WTC11 (cell line): ENCODE data around the gene SLC1A3. TPM values are rescaled to one million over a fixed set of nuclear protein-coding genes. Genes with fewer than 3 reads are reported as not detected.

Source experiments
- ATAC-seq: fragments of 200-7000 bp; cut with Tn5 transposase; 2 replicates; pipeline ENCODE4 v1.10.0; 2021; ENCODE audit warnings: mild to moderate bottlenecking, moderate library complexity
- CTCF ChIA-PET: fragments of 300-600 bp; sonication (Branson Sonifier 250); formaldehyde crosslinking; loops from one replicate; lab custom pipeline; 2021; ENCODE audit warnings: antibody characterized with exemption; lab: Charles Lee
- POLR2A ChIA-PET: fragments of 350-600 bp; sonication (Branson Sonifier 250); formaldehyde crosslinking; loops from one replicate; lab custom pipeline; 2021; ENCODE audit warnings: antibody characterized with exemption; lab: Charles Lee
- DNase-seq: peaks from one replicate; pipeline ENCODE4 v3.0.0; 2021; ENCODE audit warnings: low spot score
- H3K27ac Mint-ChIP-seq: 2 replicates; pipeline ENCODE4 v1.8.0; 2021; ENCODE audit warnings: mixed read lengths
- H3K27me3 Mint-ChIP-seq: 2 replicates; pipeline ENCODE4 v1.8.0; 2021; ENCODE audit warnings: low read depth, mild to moderate bottlenecking, moderate library complexity, mixed read lengths
- H3K36me3 Mint-ChIP-seq: 2 replicates; pipeline ENCODE4 v1.8.0; 2021; ENCODE audit warnings: mixed read lengths
- H3K4me1 Mint-ChIP-seq: 2 replicates; pipeline ENCODE4 v1.8.0; 2022; ENCODE audit warnings: mixed read lengths
- H3K4me3 Mint-ChIP-seq: 2 replicates; pipeline ENCODE4 v1.8.0; 2021; ENCODE audit warnings: mild to moderate bottlenecking, moderate library complexity, mixed read lengths
- H3K9me3 Mint-ChIP-seq: 2 replicates; pipeline ENCODE4 v1.8.0; 2021; ENCODE audit warnings: mixed read lengths
- AR ChIP-seq: fragments of 250-450 bp; sonication (Bioruptor Pico); IDR thresholded peaks from 2 replicates; pipeline ENCODE4 v1.9.0; 2021; ENCODE audit warnings: mild to moderate bottlenecking
- FOXJ3 ChIP-seq: sonication (generic); formaldehyde crosslinking; IDR thresholded peaks from 2 replicates; pipeline ENCODE4 v1.9.0; 2021; ENCODE audit warnings: missing genetic modification reagents, mild to moderate bottlenecking, borderline replicate concordance
- FOXK1 ChIP-seq: sonication (generic); formaldehyde crosslinking; IDR thresholded peaks from 2 replicates; pipeline ENCODE4 v1.8.0; 2022; ENCODE audit warnings: mild to moderate bottlenecking, moderate library complexity, missing genetic modification reagents
- HMGA2 ChIP-seq: fragments of 250-450 bp; sonication (Bioruptor Pico); IDR thresholded peaks from 2 replicates; pipeline ENCODE4 v1.4.0; 2021; ENCODE audit warnings: mild to moderate bottlenecking, moderate library complexity
- HMGXB4 ChIP-seq: sonication (generic); formaldehyde crosslinking; IDR thresholded peaks from 2 replicates; pipeline ENCODE4 v1.8.1; 2023; ENCODE audit warnings: mild to moderate bottlenecking, moderate library complexity, missing genetic modification reagents
- IRF1 ChIP-seq: sonication (generic); formaldehyde crosslinking; IDR thresholded peaks from 2 replicates; pipeline ENCODE4 v1.8.0; 2023; ENCODE audit warnings: missing genetic modification reagents
- NR1H2 ChIP-seq: sonication (generic); formaldehyde crosslinking; IDR thresholded peaks from 2 replicates; pipeline ENCODE4 v1.9.0; 2021; ENCODE audit warnings: mild to moderate bottlenecking, moderate library complexity, missing genetic modification reagents
- TEAD4 ChIP-seq: sonication (generic); formaldehyde crosslinking; IDR thresholded peaks from 2 replicates; pipeline ENCODE4 v1.8.0; 2022; ENCODE audit warnings: mild to moderate bottlenecking, missing genetic modification reagents
- ZBTB43 ChIP-seq: sonication (generic); formaldehyde crosslinking; IDR thresholded peaks from 2 replicates; pipeline ENCODE4 v1.8.1; 2023; ENCODE audit warnings: mild to moderate bottlenecking, missing genetic modification reagents
- total RNA-seq: library from RNA; stranded (reverse); gene quantifications from 3 replicates; pipeline ENCODE4 v1.2.3, GENCODE V29; 2021
- TF ChIP-seq, protein P1 (sequence below): sonication (generic); formaldehyde crosslinking; IDR thresholded peaks from 2 replicates; pipeline ENCODE4 v1.8.0; 2023; ENCODE audit warnings: missing genetic modification reagents, mild to moderate bottlenecking, borderline replicate concordance
- TF ChIP-seq, protein P2 (sequence below): sonication (generic); formaldehyde crosslinking; IDR thresholded peaks from 2 replicates; pipeline ENCODE4 v1.8.1; 2022; ENCODE audit warnings: mild to moderate bottlenecking, missing genetic modification reagents, moderate library complexity, borderline replicate concordance

The SLC1A3 gene
- total RNA-seq, 1 experiment from 2014 or later: 77.9 TPM

DNA sequence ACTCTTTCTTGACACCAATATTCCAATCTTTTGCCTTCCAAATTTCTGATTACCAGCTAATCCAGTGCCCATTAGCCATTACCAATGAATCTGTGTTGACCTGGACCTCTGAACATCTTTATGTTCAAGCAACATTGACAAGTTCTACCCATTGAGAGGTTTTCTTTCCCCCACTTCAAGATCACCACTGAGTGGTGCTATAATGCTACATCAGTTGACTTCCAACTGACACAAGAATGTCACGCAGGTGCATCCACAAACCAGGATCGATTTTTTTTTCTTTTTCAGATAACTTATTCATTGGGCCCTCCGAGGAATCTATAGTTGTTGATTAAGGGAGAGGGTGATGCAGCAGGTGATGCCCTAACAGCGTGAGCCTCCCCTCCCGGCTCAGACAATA is 102.6 kb downstream of the SLC1A3 start:
- ATAC-seq (no peak), DNase-seq (no peak)
- H3K4me3 Mint-ChIP-seq: no peak overlapping the region
- ChIA-PET POLR2A (interaction anchor here (0.7 kb wide), 1 partner anchor 189 kb away, joined by 7 read pairs; no protein-coding TSS in a partner anchor), CTCF (interaction anchor here (0.9 kb wide), 1 partner anchor 21 kb away, joined by 4 read pairs; no protein-coding TSS in a partner anchor)
- H3K4me1 Mint-ChIP-seq: peaks cover 7% of the 10 kb centered on the region
- peaks cover 7% of the 10 kb centered on the region for H3K9me3 Mint-ChIP-seq
- H3K36me3 Mint-ChIP-seq: no peaks in the 10 kb centered on the region; the same call in 1 of the 2 replicates
- H3K27ac Mint-ChIP-seq: no peak overlapping the region
- H3K27me3 Mint-ChIP-seq: no peaks in the 10 kb centered on the region; the same call in 1 of the 2 replicates
- TF ChIP-seq IRF1 (CRISPR knock-in tag) (no peak), FOXK1 (CRISPR knock-in tag) (no peak), HMGA2 (CRISPR knock-in tag) (no peak), FOXJ3 (CRISPR knock-in tag) (no peak)
- TF ChIP-seq, protein P1, sequence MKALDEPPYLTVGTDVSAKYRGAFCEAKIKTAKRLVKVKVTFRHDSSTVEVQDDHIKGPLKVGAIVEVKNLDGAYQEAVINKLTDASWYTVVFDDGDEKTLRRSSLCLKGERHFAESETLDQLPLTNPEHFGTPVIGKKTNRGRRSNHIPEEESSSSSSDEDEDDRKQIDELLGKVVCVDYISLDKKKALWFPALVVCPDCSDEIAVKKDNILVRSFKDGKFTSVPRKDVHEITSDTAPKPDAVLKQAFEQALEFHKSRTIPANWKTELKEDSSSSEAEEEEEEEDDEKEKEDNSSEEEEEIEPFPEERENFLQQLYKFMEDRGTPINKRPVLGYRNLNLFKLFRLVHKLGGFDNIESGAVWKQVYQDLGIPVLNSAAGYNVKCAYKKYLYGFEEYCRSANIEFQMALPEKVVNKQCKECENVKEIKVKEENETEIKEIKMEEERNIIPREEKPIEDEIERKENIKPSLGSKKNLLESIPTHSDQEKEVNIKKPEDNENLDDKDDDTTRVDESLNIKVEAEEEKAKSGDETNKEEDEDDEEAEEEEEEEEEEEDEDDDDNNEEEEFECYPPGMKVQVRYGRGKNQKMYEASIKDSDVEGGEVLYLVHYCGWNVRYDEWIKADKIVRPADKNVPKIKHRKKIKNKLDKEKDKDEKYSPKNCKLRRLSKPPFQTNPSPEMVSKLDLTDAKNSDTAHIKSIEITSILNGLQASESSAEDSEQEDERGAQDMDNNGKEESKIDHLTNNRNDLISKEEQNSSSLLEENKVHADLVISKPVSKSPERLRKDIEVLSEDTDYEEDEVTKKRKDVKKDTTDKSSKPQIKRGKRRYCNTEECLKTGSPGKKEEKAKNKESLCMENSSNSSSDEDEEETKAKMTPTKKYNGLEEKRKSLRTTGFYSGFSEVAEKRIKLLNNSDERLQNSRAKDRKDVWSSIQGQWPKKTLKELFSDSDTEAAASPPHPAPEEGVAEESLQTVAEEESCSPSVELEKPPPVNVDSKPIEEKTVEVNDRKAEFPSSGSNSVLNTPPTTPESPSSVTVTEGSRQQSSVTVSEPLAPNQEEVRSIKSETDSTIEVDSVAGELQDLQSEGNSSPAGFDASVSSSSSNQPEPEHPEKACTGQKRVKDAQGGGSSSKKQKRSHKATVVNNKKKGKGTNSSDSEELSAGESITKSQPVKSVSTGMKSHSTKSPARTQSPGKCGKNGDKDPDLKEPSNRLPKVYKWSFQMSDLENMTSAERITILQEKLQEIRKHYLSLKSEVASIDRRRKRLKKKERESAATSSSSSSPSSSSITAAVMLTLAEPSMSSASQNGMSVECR (CRISPR knock-in tag): no peak
- TF ChIP-seq, protein P2, sequence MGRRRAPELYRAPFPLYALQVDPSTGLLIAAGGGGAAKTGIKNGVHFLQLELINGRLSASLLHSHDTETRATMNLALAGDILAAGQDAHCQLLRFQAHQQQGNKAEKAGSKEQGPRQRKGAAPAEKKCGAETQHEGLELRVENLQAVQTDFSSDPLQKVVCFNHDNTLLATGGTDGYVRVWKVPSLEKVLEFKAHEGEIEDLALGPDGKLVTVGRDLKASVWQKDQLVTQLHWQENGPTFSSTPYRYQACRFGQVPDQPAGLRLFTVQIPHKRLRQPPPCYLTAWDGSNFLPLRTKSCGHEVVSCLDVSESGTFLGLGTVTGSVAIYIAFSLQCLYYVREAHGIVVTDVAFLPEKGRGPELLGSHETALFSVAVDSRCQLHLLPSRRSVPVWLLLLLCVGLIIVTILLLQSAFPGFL (CRISPR knock-in tag): no peak

DNA sequence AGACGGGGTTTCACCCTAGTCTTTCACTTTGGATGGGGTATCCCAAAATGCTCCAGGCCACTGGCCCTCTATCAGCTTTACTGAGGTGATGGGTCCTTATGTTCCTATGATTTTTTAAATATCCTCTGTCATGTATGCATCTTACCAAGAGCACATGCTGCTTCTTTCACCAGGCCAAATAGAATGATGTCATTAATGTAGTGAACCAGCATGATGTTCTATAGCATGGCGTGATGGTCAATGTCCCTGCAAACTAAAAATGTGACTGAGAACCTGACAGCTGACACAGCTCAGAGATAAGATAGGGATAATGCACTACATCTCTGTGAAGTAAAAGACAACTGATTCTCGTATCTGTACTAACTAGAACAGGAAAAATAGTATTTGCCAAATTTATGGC is 103.6 kb downstream of the SLC1A3 start:
- Mint-ChIP-seq H3K27ac (no peak overlapping the region), H3K36me3 (no peaks in the 10 kb centered on the region; the same call in 1 of the 2 replicates), H3K4me3 (no peak overlapping the region), H3K4me1 (peaks cover under 1% of the 10 kb centered on the region), H3K9me3 (peaks cover 7% of the 10 kb centered on the region), H3K27me3 (no peaks in the 10 kb centered on the region; the same call in 1 of the 2 replicates)
- no peak for ATAC-seq
- DNase-seq: no peak
- TF ChIP-seq TEAD4 (CRISPR knock-in tag) (no peak), NR1H2 (CRISPR knock-in tag) (no peak), ZBTB43 (CRISPR knock-in tag) (no peak)
- CTCF ChIA-PET: interaction anchor here (0.9 kb wide), 1 partner anchor 20 kb away, joined by 4 read pairs; no protein-coding TSS in a partner anchor
- POLR2A ChIA-PET: no interaction called here

GRCh38 chr5:36712706-36713105 is 106.3 kb downstream of the SLC1A3 start:
- H3K4me3 Mint-ChIP-seq: no peak overlapping the region
- DNase-seq: no peak
- H3K27ac Mint-ChIP-seq: no peak overlapping the region
- H3K27me3 Mint-ChIP-seq: no peaks in the 10 kb centered on the region; the same call in 1 of the 2 replicates
- peaks cover 3% of the 10 kb centered on the region for H3K9me3 Mint-ChIP-seq
- CTCF ChIA-PET: no interaction called here
- TF ChIP-seq HMGXB4 (CRISPR knock-in tag): no peak
- no peak for TF ChIP-seq AR (CRISPR knock-in tag)
- TF ChIP-seq, all 79 proteins: peak for 0
- POLR2A ChIA-PET: no interaction called here
- ATAC-seq: no peak
- Mint-ChIP-seq H3K4me1 (no peaks in the 10 kb centered on the region), H3K36me3 (no peaks in the 10 kb centered on the region; the same call in 1 of the 2 replicates)
